Stimulated activated CD4-positive, alpha-beta T cell treated with anti-CD3 and anti-CD28 coated beads, TNF-alpha, amount 100 ng/mL, for 48 hours (primary cell): ENCODE measurements around the gene MEX3C.

ENCODE experiments used
- DNase-seq, 3 donors: peaks; one replicate each; pipeline ENCODE4 v3.0.0-alpha.2; 2020; ENCODE audit warnings: low read depth in 3 of 3

MEX3C gene

GRCh38 chr18:51197661-51198424 is at the start of gene MEX3C:
MEX3C (minus strand) TSS chr18:51197681; CDS start chr18:51197320, 361 bp downstream.
- peak; percentile 99 for DNase-seq

DNA sequence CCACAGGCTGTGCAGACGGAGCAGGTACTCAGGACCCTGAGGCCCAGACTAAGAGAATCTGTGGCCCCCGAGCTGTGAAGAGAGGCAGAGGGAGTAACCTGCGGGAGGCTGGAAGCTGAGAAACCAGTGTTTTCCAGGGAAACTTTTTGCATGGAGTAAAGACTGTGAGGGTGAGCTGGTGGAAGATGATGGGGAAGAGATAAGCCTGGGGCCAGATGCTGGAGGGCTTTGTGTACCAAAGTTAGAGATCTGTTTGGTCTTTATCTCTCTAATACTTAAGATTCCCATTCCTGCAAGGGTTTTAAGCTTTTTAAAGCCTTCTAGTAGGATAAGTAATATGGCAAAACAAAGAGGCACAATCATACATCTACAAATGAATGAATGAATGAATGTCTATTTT is 43.7 kb upstream of the MEX3C start:
- no peak for DNase-seq

DNA sequence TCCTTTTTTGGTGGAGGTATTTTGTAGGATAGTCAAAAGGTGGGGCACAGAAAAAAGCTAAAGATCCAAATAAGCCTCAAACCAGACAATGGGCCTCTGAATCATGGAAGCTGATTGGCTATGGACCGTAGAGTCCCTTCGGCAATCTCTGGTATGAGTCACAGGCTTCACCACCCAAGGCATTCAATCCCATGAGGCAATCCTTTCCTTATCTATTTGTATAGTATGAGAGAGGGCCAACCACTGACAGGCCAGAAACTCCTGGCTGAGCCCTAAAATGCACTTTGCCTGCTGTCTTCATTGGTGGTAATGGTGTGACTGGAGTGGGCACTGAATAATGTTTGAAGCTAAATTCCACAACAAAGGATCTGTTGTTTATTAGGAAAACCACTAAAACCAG is 38.7 kb upstream of the MEX3C start:
- DNase-seq, result no peak

GRCh38 chr18:51235009-51235789 is 37.7 kb upstream of the MEX3C start:
- peak; percentile 16 to 43 (median 22) for DNase-seq

DNA sequence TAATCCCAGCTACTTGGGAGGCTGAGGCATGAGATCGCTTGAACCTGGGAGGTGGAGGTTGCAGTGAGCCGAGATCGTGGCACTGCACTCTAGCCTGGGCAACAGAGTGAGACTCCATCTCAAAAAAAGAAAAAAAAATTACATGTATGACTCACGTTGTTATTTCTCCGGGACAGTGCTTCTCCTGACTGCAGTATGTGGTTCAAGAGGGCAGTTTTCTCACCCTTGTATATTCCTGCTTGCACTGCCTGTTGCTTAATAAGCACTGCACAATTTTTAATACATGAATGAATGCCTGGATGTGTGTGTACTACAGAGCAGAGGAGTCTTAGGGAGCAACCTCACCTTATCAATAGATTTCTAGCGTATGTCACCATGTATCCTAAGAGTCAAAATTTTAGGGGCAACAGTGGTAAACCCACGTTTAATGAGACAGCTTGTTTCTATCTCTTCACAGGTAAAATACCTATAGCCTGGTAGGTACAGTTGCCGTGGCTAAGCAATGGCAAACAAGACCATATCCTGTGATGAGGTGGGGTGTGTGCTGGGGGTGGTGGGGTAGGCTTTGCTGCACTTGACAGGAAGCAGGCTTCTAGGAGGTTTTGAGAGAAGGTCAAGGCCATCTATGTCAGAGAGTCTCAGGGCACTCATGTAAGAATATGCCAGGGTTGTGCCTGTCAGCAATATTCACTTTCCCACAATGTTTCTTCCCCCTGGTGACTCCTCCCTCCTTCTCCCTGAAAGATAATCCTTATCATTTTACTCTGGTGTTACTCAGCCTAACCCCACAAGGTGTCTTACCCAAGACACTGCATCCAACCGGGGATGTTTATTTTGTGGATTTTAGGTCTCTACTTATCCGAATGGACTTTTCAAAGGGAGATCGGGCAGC is 36.9 kb upstream of the MEX3C start:
- no peak for DNase-seq

GRCh38 chr18:51229328-51229727 is 31.8 kb upstream of the MEX3C start:
- DNase-seq, result no peak

GRCh38 chr18:51227660-51228059 is 30.2 kb upstream of the MEX3C start:
- DNase-seq, result no peak

DNA sequence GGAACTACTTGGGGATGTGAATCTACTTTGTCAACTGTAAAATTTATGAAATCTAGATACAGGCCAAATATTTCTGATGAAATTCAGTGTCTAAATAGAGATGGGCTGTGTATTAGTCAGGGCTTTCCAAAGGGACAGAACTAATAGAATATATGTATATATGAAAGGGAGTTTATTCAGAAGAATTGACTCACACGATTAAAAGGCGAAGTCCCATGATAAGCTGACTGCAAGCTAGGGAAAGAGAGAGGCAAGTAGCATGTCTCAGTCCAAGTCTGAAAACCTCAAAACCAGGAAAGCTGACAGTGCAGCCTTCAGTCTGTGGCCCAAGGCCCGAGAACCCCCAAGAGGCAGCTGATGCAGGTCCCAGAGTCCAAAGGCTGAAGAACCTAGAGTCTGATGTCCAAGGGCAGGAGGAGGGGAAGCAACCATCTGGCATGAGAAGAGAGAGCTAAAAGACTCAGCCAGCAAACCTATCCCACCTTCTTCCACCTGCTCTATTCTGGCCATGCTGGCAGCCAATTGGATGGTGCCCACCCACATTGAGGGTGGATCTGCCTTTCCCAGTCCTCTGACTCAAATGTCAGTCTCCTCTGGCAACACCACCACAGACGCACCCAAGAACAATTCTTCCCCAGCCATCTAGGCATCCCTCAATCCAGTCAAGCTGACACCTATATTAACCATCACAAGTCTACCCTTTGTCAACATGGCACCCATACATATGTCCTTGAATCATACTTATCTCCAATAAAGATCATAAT is 29.3 kb upstream of the MEX3C start:
- DNase-seq, result no peak

GRCh38 chr18:51226068-51226467 is 28.6 kb upstream of the MEX3C start:
- no peak for DNase-seq

- DNase-seq, result no peak
These were observed 15.1 kb upstream of the MEX3C start for GRCh38 chr18:51212606-51213005.

DNA sequence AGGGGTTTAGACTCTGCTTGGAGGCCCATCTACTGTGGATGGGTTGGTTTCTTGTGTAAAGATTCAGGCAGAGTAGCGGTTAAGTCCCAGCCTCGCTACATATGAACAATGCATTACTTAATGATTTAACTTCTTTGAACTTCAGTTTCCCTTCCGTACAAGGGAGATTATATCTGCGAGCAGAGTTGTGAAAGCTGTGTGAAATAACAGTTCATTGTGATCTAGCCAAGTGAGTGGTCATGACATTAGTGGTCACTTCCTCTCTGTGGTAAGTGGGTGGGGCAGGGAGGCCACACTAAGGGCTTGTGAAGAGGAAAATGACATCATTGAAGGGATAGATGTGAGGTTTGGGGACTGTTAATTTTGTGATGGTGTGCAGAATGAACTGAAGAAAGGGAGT is 14.1 kb upstream of the MEX3C start:
- peak; percentile 23 to 56 (median 24) for DNase-seq

- DNase-seq, result peak in 2 of 3 donors; percentile 13 to 26
These were observed 445 bp downstream of the MEX3C start for GRCh38 chr18:51196811-51197660.

DNA sequence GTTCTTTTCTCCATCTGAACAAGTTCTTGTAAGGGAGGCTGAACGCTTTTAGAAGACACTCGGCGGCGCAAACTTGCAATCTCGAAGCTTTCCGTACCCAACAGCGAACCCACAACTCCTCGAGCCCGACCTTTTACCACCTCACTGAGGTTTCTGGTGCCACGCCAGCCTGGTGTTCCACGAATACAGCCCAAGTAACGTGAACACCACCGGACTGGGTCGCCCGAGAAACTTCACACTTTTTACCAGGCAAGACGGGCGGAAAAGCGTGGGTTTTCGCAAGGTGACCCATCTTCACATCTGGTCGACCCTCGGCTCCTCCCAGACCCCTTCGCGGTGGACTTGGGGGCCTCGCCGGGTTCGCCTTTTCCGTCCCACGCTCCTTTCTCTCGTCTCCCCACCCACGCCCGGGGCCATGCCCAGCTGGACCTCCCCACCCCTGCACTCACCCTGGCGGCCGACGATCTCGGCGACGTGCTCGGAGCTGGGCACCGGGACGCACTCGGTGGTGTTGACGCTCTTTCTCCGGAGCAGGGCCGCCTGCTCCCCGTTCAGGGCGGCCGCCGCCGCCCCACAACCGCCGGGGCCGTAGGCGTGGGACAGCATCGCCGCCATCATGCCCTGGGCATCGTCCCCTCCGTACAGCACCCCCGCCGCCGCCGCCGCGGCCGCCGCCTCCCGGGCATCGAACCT is 1.2 kb downstream of the MEX3C start:
- peak in 2 of 3 donors; percentile 14 to 40 for DNase-seq

DNA sequence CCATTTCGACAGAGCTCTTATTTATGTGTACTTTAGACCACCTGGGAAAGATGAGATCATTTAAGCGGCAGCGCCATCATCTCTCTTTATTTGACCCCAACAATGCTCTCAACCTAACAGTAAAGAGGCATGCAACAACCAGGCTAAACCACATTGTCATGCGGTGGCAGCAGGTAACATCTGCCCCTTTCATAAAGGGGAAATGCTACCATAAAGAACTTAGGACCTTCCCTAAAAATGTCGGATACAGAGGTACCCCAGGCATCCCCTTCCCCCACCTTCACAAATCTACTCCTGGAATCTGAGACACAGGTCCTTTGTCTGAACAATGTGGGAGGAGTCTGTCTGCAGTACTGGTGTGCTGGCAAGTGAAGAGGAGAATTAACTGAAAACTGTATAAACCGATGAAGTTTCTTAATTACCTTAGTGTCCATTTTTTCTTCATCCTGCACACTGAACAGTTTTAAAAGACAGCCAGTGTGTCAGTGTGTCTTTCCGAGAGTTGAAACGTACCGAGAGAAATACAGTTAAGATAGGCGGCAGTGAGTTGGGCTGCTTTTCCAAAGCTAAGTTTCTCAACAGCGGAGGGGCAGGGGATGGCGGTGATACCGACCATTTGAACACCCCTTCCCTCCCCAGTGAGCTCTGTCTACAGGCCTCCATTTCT is 1.9 kb downstream of the MEX3C start:
- peak in 1 of 3 donors; percentile 10 for DNase-seq

DNA sequence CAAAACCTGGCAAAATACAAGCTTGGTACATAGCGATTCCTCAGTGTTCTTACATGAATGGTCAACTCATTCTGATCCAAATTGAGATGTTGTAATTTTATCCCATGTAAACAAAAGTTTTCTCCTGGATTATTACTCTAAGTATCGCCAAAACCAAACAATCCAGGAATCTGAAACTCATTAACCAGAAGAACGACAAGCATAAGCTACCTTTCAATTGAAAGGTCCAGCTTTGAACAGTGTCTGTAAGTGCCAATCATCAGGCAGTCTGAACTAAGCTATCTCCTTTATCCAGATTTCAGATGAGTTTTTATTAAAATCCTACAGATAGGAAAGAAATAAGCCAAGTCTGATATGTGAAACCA is 2.4 kb downstream of the MEX3C start:
- DNase-seq, result no peak

DNA sequence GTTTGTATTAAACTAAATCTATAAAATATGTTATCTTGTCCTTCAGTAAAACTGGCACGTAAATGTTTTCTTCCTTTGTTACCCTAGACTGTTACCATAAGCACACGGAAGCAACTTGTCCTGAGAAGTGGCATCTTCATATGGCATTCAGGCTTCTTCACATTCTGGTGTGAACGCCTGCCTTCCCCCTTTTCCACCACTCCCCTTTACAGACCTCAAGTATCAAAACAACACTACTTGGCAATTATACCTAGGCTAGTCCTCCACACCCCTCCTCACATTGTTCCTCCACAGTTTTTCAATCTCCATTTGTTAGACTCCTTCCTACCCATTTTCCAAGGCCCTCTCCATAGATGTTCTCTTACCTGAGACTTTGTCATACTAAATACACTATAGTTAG is 2.9 kb downstream of the MEX3C start:
- no peak for DNase-seq

DNA sequence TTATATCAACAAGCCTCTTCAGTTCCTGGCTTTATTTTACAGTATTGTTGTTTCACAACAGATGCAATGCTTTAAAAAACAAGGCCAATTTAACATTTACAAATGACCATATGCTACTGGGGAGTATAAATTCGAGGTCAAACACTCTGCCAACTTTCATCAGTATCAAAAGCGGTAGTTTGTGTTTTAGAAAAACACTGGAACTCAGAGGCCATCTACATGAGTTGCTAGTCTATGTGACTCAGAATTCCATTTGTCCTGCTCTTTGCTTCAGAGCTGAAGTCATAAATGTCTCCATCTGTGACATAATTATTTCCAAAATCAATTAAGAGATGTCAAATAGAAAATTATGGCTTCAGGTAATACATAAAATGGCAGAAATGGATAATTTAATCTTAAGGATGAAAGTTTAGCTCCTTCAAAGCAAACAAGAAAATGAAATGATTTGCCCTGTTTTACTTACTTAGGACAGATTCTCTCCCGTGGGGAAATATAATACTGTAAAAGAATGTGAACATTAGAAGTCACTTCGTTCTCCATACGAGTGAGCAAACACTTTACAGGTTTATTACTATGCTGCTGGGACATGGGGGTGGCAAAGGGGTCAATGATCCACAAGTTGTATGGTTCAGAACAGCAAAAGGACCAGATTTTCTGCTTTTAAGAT is 3.7 kb downstream of the MEX3C start:
- DNase-seq, result no peak

DNA sequence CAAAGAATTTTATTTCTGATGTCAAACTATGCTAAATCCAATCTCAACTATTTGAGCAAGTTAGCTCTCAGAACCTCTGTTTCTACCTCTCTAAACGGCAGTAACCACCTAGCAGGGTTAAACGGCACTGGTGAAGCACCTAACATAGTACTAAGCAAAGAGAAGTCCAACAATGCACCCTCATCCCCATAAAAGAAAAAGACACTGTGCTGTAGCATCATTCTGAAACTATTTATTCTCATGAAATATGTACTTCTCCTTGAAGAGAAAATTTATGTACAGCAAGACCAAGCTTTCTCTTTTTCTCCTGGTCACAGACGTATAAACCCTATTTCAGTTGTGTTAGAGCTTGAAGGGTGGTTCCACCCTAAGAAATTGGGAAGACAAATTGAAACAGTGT is 4.8 kb downstream of the MEX3C start:
- no peak for DNase-seq

- no peak for DNase-seq
These were observed 5.5 kb downstream of the MEX3C start for GRCh38 chr18:51192026-51192425.
